Smooth muscle cell of the pulmonary artery (primary cell): Measurements from ENCODE around the gene ALG1. TPM values are rescaled to one million over a fixed set of nuclear protein-coding genes. Genes with fewer than 3 reads are reported as not detected.

ENCODE experiments used
- total RNA-seq: library from RNA; depleted of rRNA; stranded (reverse); fragments of >200 nt; gene quantifications from 2 replicates; pipeline ENCODE4 v1.2.3, GENCODE V29; 2014

ALG1 gene
- total RNA-seq: 28.1 and 31.1 TPM in 2 replicates

GRCh38 chr16:5071681-5072333, at the start of gene ALG1:
Gene ALG1 (plus strand): TSS chr16:5071843. CDS start chr16:5071850, 7 bp downstream.

GRCh38 chr16:5033256-5034166, 38.1 kb upstream of the ALG1 start, which contains the start of gene NAGPA:
Gene NAGPA (minus strand): TSS chr16:5033935. CDS start chr16:5033914, 21 bp downstream.

GRCh38 chr16:5065813-5066212, 5.8 kb upstream of the ALG1 start, which contains the start of gene C16orf89:
Gene C16orf89 (minus strand): TSS chr16:5065956. CDS start chr16:5065908, 48 bp downstream.

GRCh38 chr16:5097470-5098220, 26.0 kb downstream of the ALG1 start, which contains the start of gene EEF2KMT:
Gene EEF2KMT (minus strand): TSS chr16:5097795. CDS start chr16:5097739, 56 bp downstream.

Other genes starting within 250 kb of the ALG1 start
- gene GLYR1, start 224.6 kb upstream of the ALG1 start, total RNA-seq: 51.8 and 56.2 TPM in 2 replicates
- gene UBN1, start 224.4 kb upstream of the ALG1 start, total RNA-seq: 25.9 and 26.6 TPM in 2 replicates
- gene PPL, start 134.7 kb upstream of the ALG1 start, total RNA-seq: 7.7 and 29.5 TPM in 2 replicates
- 0.30 and 0.39 TPM in 2 replicates for gene SEC14L5, start 113.5 kb upstream of the ALG1 start, total RNA-seq
- 16.2 and 25.8 TPM in 2 replicates for gene NAGPA, start 37.9 kb upstream of the ALG1 start, total RNA-seq
- 2.9 and 3.0 TPM in 2 replicates for gene C16orf89, start 5.9 kb upstream of the ALG1 start, total RNA-seq
- 8.6 and 16.7 TPM in 2 replicates for gene EEF2KMT, start 26.0 kb downstream of the ALG1 start, total RNA-seq